ENCODE data around the gene PDE10A. TPM values are rescaled to one million over a fixed set of nuclear protein-coding genes. Genes with fewer than 3 reads are reported as not detected.

PDE10A gene
- total and polyA plus RNA-seq, 7 donors = 1.2 to 33.5 (median 7.4) TPM; not detected in 1

DNA sequence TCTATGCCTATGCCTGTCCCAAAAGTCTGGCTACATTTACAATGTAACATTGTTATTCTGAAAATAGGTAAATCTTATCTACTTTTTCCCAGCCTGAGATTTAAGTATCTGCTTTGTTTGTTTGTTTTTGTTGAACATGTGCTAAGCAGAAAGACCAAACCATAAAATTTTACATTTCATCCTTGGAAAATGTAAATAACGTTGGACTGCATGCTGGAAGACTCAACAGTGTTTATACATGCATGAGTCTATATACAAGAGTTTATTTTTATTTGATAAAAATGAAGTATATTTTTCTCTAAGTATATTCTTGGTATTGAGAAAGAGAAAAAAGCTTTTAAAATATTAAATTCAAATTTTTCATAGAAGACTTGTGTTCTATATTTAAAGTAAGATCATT lies 12.1 kb upstream of the PDE10A start:
- WGBS, 2 donors = 33 to 45% methylated on average over 1 of the region's 1 CpG
- H3K27ac ChIP-seq = no peak overlapping the region
- H3K36me3 ChIP-seq = no peaks in the 10 kb centered on the region

DNA sequence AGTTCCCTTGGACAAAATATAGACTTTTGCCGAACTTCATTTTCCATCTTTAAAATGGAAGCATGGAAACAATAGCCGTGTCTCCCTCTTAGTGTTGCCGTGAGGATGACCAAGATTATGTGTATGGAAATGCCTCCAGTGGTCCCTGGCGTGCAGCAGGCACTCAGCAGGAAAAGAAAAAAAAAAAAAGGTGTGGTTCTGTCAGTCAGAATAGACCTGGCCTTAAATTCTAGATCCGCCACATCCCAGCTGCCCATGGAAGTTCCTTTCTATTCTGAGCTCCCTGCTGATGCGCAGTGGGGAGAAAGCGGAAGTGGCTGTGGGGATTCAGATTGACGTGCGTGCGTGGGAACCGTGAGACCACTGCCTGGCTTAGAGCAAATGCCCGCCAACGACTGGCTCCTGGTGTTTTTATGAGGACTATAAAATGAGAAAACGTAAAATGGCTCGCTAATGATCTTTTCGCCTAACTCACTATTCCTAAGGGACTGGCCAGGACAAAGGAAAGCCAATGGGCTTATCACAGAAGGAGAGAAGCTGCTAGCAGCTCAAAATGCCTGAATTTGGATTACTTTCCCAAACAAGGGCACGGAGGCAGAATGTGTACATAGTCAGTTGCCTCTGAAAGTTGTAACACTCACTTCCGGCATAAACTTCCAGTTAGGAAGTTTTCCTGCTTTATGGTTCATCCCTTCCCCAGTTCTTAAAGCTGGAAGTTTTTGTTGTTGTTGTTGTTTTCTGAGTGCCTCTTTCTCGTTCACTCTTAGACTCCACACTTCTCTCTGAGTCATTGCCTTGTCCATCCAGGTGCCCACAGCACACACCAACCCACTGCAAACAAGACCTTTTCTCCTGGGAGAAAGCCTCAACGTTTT lies 11.4 kb upstream of the PDE10A start:
- TF ChIP-seq POLR2AphosphoS5 (IDR thresholded peaks at IDR 0.05) (no peak), EP300 (IDR thresholded peaks at IDR 0.05) (no peak)
- TF ChIP-seq, protein P1, sequence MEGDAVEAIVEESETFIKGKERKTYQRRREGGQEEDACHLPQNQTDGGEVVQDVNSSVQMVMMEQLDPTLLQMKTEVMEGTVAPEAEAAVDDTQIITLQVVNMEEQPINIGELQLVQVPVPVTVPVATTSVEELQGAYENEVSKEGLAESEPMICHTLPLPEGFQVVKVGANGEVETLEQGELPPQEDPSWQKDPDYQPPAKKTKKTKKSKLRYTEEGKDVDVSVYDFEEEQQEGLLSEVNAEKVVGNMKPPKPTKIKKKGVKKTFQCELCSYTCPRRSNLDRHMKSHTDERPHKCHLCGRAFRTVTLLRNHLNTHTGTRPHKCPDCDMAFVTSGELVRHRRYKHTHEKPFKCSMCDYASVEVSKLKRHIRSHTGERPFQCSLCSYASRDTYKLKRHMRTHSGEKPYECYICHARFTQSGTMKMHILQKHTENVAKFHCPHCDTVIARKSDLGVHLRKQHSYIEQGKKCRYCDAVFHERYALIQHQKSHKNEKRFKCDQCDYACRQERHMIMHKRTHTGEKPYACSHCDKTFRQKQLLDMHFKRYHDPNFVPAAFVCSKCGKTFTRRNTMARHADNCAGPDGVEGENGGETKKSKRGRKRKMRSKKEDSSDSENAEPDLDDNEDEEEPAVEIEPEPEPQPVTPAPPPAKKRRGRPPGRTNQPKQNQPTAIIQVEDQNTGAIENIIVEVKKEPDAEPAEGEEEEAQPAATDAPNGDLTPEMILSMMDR (IDR thresholded peaks at IDR 0.05) = no peak
- no peak overlapping the region for H3K4me3 ChIP-seq
- WGBS, 2 donors = 36 to 52% methylated on average over 20 of the region's 20 CpGs
- DNase-seq = no peak
- H3K4me1 ChIP-seq = no peaks in the 10 kb centered on the region
- H3K27me3 ChIP-seq = peaks cover 0 to 21% (median 0%) of the 10 kb centered on the region in 3 donors
- intact Hi-C loops (cut with DNase I) = no loop called here
- no peaks in the 10 kb centered on the region for H3K9me3 ChIP-seq
- H3K36me3 ChIP-seq = no peaks in the 10 kb centered on the region
- H3K27ac ChIP-seq = no peak overlapping the region

More for the DNA sequence above, 12.1 kb upstream of the PDE10A start:
- intact Hi-C loops (cut with DNase I) = no loop called here
- Histone ChIP-seq H3K4me3 (no peak overlapping the region), H3K27me3 (peaks cover 0 to 14% (median 0%) of the 10 kb centered on the region in 3 donors), H3K4me1 (no peaks in the 10 kb centered on the region), H3K9me3 (no peaks in the 10 kb centered on the region)
- TF ChIP-seq, protein P1 (IDR thresholded peaks at IDR 0.05) = no peak
- TF ChIP-seq POLR2AphosphoS5 (IDR thresholded peaks at IDR 0.05) = no peak
- TF ChIP-seq POLR2A (IDR thresholded peaks at IDR 0.05) = no peak
- no peak for TF ChIP-seq EP300 (IDR thresholded peaks at IDR 0.05)
- DNase-seq = no peak

DNA sequence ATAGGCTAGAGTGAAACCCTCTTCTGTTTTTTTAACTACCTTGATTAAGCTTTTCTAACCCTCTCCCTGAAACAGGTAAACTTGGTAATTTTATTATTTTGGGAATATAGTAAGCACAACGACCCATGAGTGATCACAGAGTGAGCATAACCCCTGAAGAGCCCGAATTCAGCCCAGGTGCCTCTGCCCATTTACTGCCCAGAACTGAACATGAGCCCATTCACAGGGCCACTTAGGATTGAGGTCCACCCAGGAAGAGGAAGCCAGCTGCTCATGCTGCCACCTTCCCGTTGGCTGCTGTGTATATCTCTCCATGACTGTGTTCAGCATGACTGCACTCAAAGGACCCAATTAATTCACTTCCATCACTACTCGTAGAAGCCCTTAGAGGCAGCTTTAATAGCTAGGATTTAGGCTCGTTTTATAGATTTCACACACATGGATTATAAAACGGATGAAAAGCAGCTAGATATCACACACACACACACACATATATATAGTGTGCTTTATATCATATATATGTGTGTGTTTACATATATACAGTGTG lies 8.3 kb upstream of the PDE10A start:
- Histone ChIP-seq H3K36me3 (no peaks in the 10 kb centered on the region), H3K9me3 (no peaks in the 10 kb centered on the region), H3K27ac (no peak overlapping the region), H3K4me3 (no peak overlapping the region), H3K4me1 (no peaks in the 10 kb centered on the region), H3K27me3 (peaks cover 0 to 50% (median 11%) of the 10 kb centered on the region in 3 donors)
- 65 to 72% methylated on average over 6 of the region's 6 CpGs for WGBS, 2 donors
- DNase-seq = no peak
- intact Hi-C loops (cut with DNase I) = no loop called here
- TF ChIP-seq POLR2AphosphoS5 (IDR thresholded peaks at IDR 0.05) = no peak
- TF ChIP-seq, protein P1 (IDR thresholded peaks at IDR 0.05) = no peak
- no peak for TF ChIP-seq POLR2A (IDR thresholded peaks at IDR 0.05)
- TF ChIP-seq EP300 (IDR thresholded peaks at IDR 0.05) = no peak

DNA sequence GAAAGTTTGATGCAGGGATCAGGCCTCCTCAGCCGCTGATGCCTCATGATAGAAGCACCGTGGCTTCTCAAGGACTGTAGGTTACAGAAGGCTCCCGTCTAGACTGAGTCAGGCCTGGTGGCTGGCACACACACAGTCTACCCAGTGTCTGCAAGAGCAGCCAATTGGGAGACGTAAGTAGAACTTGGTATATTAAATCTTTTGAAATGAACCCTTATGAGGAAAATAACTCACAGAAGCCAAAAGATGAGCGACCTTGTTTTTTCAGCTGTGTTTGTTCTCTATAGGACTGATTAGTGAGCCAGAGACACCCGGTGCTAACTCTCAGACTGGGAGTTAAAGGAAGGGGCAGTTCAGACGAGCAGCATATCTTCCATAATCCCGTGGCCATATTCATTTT lies 5.9 kb upstream of the PDE10A start:
- H3K27me3 ChIP-seq = peaks cover 16 to 73% (median 34%) of the 10 kb centered on the region in 3 donors
- 27 to 69% methylated on average over 8 of the region's 8 CpGs for WGBS, 2 donors

More for the DNA sequence above, 5.9 kb upstream of the PDE10A start:
- intact Hi-C loops (cut with DNase I) = no loop called here
- Histone ChIP-seq H3K27ac (no peak overlapping the region), H3K36me3 (no peaks in the 10 kb centered on the region), H3K9me3 (no peaks in the 10 kb centered on the region), H3K4me3 (no peak overlapping the region), H3K4me1 (peaks cover 0 to 11% (median 9%) of the 10 kb centered on the region in 4 donors)
- TF ChIP-seq POLR2AphosphoS5 (IDR thresholded peaks at IDR 0.05) = no peak
- TF ChIP-seq EP300 (IDR thresholded peaks at IDR 0.05) = no peak
- TF ChIP-seq, protein P1 (IDR thresholded peaks at IDR 0.05) = no peak
- no peak for TF ChIP-seq POLR2A (IDR thresholded peaks at IDR 0.05)
- DNase-seq = no peak

All from sigmoid colon (tissue), 7 donors.